HEK293 (cell line): ENCODE data around the gene SYTL5.

Experiments
- MYNN ChIP-seq: fragments of 450-650 bp; formaldehyde crosslinking; IDR thresholded peaks from 2 replicates; pipeline ENCODE4 v1.5.1; 2016; ENCODE audit warnings: missing biosample characterization, missing genetic modification characterization, borderline replicate concordance
- YY1 ChIP-seq: fragments of 450-650 bp; formaldehyde crosslinking; IDR thresholded peaks from 2 replicates; pipeline ENCODE4 v1.5.1; 2018; ENCODE audit warnings: missing biosample characterization, missing genetic modification characterization
- ZBTB7A ChIP-seq: fragments of 450-650 bp; formaldehyde crosslinking; IDR thresholded peaks from 2 replicates; pipeline ENCODE4 v1.5.1; 2016; ENCODE audit warnings: low read depth, missing biosample characterization, missing genetic modification characterization
- ZFP37 ChIP-seq: fragments of 450-650 bp; formaldehyde crosslinking; IDR thresholded peaks from 2 replicates; pipeline ENCODE4 v1.5.1; 2016; ENCODE audit warnings: missing biosample characterization, missing genetic modification characterization
- ZNF146 ChIP-seq: fragments of 450-650 bp; formaldehyde crosslinking; IDR thresholded peaks from 2 replicates; pipeline ENCODE4 v1.5.1; 2016; ENCODE audit warnings: missing biosample characterization, missing genetic modification characterization
- ZNF350 ChIP-seq: fragments of 450-650 bp; formaldehyde crosslinking; IDR thresholded peaks from 2 replicates; pipeline ENCODE4 v1.5.0; 2017; ENCODE audit warnings: missing biosample characterization, mild to moderate bottlenecking, missing genetic modification characterization
- TF ChIP-seq, protein P1 (sequence below): fragments of 450-650 bp; formaldehyde crosslinking; IDR thresholded peaks from 2 replicates; pipeline ENCODE4 v1.5.1; 2016; ENCODE audit warnings: missing biosample characterization, missing genetic modification characterization
- TF ChIP-seq, protein P2 (sequence below): fragments of 450-650 bp; formaldehyde crosslinking; IDR thresholded peaks from 2 replicates; pipeline ENCODE4 v1.5.1; 2016; ENCODE audit warnings: missing biosample characterization, missing genetic modification characterization

DNA sequence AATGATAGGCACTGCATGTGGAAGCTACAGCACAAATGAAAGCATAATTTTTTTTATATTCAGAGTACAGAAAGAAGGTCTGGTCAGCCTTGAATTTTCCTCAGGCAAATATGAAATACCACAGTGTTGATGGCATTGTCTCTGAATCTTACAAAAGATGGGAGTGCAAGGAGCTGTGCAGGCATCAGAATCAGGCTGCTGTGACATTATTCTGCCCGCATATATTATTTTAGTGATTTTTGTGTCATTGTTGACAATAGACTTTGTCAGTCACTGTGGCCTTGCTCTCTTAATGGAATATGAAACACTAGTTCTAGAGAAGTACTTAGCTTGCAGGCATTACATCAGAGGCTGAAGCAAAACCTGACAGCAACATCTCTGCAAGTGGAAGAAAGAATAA is 42.5 kb downstream of the SYTL5 start:
- TF ChIP-seq, protein P1, sequence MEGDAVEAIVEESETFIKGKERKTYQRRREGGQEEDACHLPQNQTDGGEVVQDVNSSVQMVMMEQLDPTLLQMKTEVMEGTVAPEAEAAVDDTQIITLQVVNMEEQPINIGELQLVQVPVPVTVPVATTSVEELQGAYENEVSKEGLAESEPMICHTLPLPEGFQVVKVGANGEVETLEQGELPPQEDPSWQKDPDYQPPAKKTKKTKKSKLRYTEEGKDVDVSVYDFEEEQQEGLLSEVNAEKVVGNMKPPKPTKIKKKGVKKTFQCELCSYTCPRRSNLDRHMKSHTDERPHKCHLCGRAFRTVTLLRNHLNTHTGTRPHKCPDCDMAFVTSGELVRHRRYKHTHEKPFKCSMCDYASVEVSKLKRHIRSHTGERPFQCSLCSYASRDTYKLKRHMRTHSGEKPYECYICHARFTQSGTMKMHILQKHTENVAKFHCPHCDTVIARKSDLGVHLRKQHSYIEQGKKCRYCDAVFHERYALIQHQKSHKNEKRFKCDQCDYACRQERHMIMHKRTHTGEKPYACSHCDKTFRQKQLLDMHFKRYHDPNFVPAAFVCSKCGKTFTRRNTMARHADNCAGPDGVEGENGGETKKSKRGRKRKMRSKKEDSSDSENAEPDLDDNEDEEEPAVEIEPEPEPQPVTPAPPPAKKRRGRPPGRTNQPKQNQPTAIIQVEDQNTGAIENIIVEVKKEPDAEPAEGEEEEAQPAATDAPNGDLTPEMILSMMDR (tag by site-specific recombination) = no peak
- TF ChIP-seq, protein P2, sequence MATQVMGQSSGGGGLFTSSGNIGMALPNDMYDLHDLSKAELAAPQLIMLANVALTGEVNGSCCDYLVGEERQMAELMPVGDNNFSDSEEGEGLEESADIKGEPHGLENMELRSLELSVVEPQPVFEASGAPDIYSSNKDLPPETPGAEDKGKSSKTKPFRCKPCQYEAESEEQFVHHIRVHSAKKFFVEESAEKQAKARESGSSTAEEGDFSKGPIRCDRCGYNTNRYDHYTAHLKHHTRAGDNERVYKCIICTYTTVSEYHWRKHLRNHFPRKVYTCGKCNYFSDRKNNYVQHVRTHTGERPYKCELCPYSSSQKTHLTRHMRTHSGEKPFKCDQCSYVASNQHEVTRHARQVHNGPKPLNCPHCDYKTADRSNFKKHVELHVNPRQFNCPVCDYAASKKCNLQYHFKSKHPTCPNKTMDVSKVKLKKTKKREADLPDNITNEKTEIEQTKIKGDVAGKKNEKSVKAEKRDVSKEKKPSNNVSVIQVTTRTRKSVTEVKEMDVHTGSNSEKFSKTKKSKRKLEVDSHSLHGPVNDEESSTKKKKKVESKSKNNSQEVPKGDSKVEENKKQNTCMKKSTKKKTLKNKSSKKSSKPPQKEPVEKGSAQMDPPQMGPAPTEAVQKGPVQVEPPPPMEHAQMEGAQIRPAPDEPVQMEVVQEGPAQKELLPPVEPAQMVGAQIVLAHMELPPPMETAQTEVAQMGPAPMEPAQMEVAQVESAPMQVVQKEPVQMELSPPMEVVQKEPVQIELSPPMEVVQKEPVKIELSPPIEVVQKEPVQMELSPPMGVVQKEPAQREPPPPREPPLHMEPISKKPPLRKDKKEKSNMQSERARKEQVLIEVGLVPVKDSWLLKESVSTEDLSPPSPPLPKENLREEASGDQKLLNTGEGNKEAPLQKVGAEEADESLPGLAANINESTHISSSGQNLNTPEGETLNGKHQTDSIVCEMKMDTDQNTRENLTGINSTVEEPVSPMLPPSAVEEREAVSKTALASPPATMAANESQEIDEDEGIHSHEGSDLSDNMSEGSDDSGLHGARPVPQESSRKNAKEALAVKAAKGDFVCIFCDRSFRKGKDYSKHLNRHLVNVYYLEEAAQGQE (tag by site-specific recombination) = no peak
- TF ChIP-seq YY1 (no peak), ZFP37 (tag by site-specific recombination) (no peak), ZNF350 (tag by site-specific recombination) (no peak), ZBTB7A (tag by site-specific recombination) (no peak), ZNF146 (tag by site-specific recombination) (no peak), MYNN (tag by site-specific recombination) (no peak)
